ENCODE measurements around the gene ACSM5.
"Not testable (repeated sequence)": the region's sequence is repeated elsewhere in the genome, so short reads cannot be mapped to it uniquely, and the experiment has no call there.

GRCh38 chr16:20423772-20424128 lies 14.4 kb downstream of the ACSM5 start:
- not testable (repeated sequence) for TF ChIP-seq CTCF (conservative IDR thresholded peaks at IDR 0.05; ENCODE audit: low read depth, low read length); EZH2 (IDR thresholded peaks at IDR 0.05; ENCODE audit: borderline replicate concordance, low read depth, low read length, poor library complexity, severe bottlenecking)

All from A673 (cell line).